Measurements from ENCODE around the gene STRADB.

Gene STRADB

GRCh38 chr2:201507725-201508124 lies 56.2 kb downstream of the STRADB start:
- TF ChIP-seq CTCF (IDR thresholded peaks at IDR 0.05; ENCODE audit: control insufficient read depth, insufficient read depth, low read depth, low read length, missing control alignments), result no peak
- no peak for DNase-seq (ENCODE audit: low read depth)
- H3K4me3 ChIP-seq (ENCODE audit: control insufficient read depth, low read depth, low read length), result no peak overlapping the region

GRCh38 chr2:201513271-201513670 lies 61.7 kb downstream of the STRADB start:
- no peak for DNase-seq (ENCODE audit: low read depth)
- H3K4me3 ChIP-seq (ENCODE audit: control insufficient read depth, low read depth, low read length), result no peak overlapping the region
- TF ChIP-seq CTCF (IDR thresholded peaks at IDR 0.05; ENCODE audit: control insufficient read depth, insufficient read depth, low read depth, low read length, missing control alignments), result no peak

- no peak for TF ChIP-seq CTCF (IDR thresholded peaks at IDR 0.05; ENCODE audit: control insufficient read depth, insufficient read depth, low read depth, low read length, missing control alignments)
- H3K4me3 ChIP-seq (ENCODE audit: control insufficient read depth, low read depth, low read length), result no peak overlapping the region
- no peak for DNase-seq (ENCODE audit: low read depth)
These were observed 64.2 kb downstream of the STRADB start for GRCh38 chr2:201515573-201516246.

- DNase-seq (ENCODE audit: low read depth), result no peak
- no peak overlapping the region for H3K4me3 ChIP-seq (ENCODE audit: control insufficient read depth, low read depth, low read length)
- no peak for TF ChIP-seq CTCF (IDR thresholded peaks at IDR 0.05; ENCODE audit: control insufficient read depth, insufficient read depth, low read depth, low read length, missing control alignments)
These were observed 65.6 kb downstream of the STRADB start for GRCh38 chr2:201517094-201517493.

GRCh38 chr2:201520201-201520600 lies 68.7 kb downstream of the STRADB start:
- no peak for DNase-seq (ENCODE audit: low read depth)
- no peak for TF ChIP-seq CTCF (IDR thresholded peaks at IDR 0.05; ENCODE audit: control insufficient read depth, insufficient read depth, low read depth, low read length, missing control alignments)
- H3K4me3 ChIP-seq (ENCODE audit: control insufficient read depth, low read depth, low read length), result no peak overlapping the region

- no peak overlapping the region for H3K4me3 ChIP-seq (ENCODE audit: control insufficient read depth, low read depth, low read length)
- no peak for DNase-seq (ENCODE audit: low read depth)
- TF ChIP-seq CTCF (IDR thresholded peaks at IDR 0.05; ENCODE audit: control insufficient read depth, insufficient read depth, low read depth, low read length, missing control alignments), result no peak
These were observed 71.4 kb downstream of the STRADB start for GRCh38 chr2:201522965-201523364.
